ENCODE measurements around the gene AGAP6.
"Not testable (repeated sequence)": the region's sequence is repeated elsewhere in the genome, so short reads cannot be mapped to it uniquely, and the experiment has no call there.

Gene AGAP6

DNA sequence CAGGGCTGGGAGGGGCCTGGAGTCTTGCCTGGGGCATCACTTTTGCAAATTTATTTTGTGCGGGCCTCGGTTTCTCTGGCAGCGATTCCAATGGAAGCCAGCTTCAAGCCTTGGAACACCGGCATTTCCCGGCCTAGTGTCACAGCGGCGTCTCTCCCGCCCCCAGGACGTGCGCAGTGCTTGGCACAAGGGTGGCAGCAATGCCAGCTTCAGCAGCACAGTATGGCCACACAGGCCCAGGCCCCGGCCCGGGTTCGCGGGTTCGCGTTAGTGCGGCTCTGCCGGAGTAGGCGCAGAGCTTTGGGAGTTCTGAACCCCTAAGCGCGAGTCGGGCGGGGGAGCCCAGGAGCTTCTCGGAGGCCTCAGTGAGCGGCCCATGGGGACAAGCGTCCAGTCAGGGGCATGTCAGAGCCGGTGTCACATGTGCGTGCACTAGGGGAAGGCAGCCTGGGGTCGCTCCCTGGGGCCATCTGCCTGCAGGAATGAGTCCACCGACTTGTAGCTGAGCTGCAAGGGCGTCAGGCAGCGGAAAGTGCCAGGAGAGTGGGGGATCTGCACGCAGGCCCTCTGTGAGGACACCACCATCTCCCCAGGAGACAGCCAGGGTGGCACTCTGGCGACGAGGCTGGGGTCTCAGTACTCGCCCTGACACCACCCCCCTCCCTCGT, 36.6 kb downstream of the AGAP6 start:
- not testable (repeated sequence) for DNase-seq (ENCODE audit: low read depth in 2 of 2)

- no peak for DNase-seq (ENCODE audit: low read depth in 2 of 2)
These were observed 37.4 kb downstream of the AGAP6 start for GRCh38 chr10:50025627-50026026.

DNA sequence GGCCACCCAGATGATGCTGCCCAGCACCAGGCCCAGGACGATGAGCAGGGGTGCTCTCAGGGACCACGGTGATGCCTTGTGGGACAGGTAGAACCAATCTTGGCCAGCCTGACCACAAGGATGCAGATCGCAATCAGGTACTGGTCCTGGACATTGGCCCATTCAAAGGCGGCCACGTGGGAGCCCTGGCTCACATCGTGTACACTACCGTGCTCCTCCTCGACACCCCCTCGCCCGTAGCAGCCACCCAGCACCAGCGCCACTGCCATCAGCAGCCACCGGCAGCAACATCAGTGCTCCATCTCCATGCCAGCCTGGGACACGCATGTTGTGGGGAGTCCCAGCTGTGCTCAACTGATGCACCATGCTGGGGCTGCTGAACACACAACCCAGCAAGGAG, 39.0 kb downstream of the AGAP6 start:
- DNase-seq (ENCODE audit: low read depth in 2 of 2): no peak

DNA sequence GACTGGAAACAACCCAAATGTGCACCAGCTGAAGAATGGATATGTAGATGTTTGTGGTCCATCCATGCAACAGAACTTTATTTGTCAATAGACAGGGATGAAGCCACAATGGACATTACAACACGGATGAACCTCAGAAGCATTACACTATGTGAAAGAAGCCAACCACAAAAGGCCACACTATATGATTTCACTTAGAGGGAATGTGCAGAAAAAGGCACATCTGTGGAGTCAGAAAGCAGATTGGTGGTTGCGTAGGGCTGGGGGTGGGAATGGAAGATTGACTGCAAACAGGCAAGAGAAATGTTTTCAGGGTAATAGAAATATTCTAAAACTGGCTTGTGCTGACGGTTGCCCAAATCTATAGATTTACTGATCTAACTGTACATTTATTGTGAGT, 45.3 kb downstream of the AGAP6 start:
- no peak for DNase-seq (ENCODE audit: low read depth in 2 of 2)

- DNase-seq (ENCODE audit: low read depth in 2 of 2): not testable (repeated sequence)
These were observed 47.1 kb downstream of the AGAP6 start for GRCh38 chr10:50035337-50035736.

- no peak for DNase-seq (ENCODE audit: low read depth in 2 of 2)
These were observed 56.9 kb downstream of the AGAP6 start for GRCh38 chr10:50044941-50045664.

DNA sequence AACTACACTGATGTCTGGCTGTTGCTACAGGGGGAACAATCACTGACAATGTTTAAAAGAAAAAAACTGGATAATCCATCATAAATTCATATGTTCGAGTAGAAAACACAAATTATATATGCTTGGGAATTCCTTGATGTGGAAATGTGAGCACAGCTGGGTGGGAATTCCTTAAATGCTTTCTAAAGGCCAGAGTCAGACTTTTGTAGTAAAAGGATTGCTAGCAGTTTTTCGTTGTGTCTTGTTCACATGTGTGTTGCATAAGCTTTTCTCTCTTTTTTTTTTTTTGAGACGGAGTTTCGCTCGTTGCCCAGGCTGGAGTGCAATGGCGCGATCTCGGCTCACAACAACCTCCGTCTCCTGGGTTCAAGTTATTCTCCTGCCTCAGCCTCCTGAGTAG, 58.3 kb downstream of the AGAP6 start:
- DNase-seq (ENCODE audit: low read depth in 2 of 2): not testable (repeated sequence)

- not testable (repeated sequence) for DNase-seq (ENCODE audit: low read depth in 2 of 2)
These were observed 59.4 kb downstream of the AGAP6 start for GRCh38 chr10:50047594-50047993.

DNA sequence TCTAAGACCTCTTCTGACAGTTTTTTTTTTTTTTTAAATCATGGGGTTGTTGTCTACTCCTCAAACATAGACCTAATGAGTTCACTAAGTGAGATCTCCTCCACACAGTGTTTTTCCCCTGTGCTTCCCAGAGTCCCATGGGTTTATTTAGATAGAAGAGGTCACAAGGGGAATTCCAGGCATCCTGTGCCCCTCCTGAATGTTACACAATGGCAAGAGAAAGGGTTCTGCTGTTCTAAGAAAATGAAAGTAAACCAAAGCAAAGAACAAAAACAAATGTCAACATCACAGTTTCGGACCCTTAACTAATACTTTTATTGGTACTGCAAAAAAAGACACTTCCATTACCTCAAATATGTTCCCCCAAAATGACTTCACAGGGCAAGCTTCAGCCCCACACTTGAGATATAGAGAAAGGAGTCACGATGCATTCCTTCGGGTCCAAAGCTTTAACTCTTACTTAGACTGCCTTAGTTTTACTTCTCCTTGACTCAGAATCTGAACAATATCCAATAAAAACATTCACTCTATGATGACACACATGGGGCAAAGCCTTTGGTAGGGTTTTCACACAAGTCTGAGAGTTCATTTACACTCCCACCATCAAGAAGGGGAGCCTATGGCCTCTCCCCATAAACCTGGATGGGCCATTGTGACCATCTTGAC, 63.9 kb downstream of the AGAP6 start:
- DNase-seq (ENCODE audit: low read depth in 2 of 2): not testable (repeated sequence)

DNA sequence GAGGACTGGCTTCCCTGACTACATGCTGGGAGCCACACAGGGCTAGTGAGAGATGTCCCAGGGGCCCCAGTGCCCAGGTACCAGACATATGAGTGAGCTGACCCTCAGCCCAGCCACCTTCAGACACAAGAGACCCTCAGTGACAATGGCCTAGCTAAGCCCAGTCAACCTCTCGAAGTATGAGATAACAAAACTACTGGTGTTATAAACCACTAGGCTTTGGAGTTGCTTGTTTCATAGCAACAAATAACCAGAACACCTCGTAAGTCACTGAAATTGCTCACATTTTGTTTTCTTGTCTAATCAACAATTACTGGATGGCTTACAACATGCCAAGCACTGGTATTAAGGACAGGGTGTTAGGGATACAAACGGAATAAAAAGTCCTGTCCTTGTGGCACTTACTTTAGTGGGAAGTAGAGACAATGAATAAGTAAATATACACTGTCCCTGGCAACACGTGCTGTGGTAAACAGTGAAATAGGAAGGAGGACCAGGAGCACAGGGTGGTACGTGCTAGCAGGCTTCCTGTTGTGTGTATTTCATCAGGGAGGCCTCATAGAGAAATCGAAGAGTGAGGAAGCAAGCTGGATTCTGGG, 64.7 kb downstream of the AGAP6 start:
- DNase-seq (ENCODE audit: low read depth in 2 of 2): not testable (repeated sequence)

- DNase-seq (ENCODE audit: low read depth in 2 of 2): not testable (repeated sequence)
These were observed 67.5 kb downstream of the AGAP6 start for GRCh38 chr10:50055494-50056292.

DNA sequence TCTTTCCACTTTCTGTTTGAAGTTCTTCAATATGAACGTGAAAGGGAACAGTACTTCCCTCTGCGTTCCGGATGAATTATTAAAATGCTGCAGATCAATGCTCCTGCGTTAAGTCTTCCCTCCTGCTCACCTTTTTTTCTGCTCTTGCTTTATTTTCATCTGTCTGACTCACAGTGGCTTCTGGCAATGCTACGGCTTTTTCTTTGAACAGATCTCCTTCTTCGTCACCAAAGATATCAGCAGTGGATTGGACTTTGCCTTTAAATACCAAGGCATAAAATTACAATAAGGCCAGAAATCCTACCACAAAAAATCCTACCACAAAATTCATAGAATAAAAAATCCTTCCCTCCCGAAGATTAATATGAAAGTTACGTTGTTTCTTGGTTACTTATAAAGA, 68.4 kb downstream of the AGAP6 start:
- DNase-seq (ENCODE audit: low read depth in 2 of 2): not testable (repeated sequence)

DNA sequence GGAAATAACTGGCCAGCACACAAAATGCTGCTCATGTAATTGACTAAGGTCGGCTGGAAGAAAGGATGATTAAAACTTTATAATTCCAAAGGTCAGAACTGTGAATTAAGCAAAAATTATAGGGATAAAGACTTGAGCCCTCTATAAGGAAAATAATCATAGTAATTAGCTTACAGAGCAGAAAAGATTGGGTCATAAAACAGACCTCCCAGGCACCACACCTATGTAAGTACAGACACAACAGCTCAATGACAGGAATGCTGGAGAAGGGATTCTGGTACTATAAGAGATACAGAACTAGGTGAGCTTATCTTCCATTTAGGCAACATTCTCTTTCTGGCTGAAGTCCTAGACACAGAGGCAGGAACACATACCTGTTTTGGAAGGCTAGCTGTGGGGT, 70.5 kb downstream of the AGAP6 start:
- DNase-seq (ENCODE audit: low read depth in 2 of 2): not testable (repeated sequence)

DNA sequence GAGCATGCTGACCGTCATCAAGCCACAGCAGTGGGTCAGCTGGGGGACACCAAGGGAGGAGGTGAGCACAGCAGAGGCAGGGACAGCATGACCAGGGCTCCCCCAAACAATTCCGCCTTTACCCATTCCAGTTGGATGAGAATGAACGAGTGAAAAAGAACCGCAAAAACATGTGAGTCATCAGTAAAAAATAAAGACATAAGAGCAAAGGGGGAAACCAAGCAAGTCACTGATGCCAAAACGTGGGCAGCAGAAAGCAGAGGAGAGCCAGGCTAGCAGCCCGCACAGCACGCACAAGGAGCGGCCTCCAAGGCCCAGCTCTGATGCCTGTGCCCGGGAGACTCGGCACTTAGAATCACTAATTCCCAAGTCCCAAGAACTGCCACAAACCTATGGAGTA, 71.7 kb downstream of the AGAP6 start:
- DNase-seq (ENCODE audit: low read depth in 2 of 2): not testable (repeated sequence)
